Tibial nerve (tissue), 4 donors: ENCODE measurements around the gene PLEKHG2. TPM values are rescaled to one million over a fixed set of nuclear protein-coding genes. Genes with fewer than 3 reads are reported as not detected.

Experiments
- DNase-seq, 2 donors: peaks; one replicate each; pipeline ENCODE4 v3.0.0-alpha.2; 2019; ENCODE audit warnings: low spot score in 2 of 2
- H3K27ac ChIP-seq, 4 donors: fragments of 200-600 bp; sonication (generic) in 3 of 4; one replicate each; pipeline ENCODE4 v1.5.1; 2017 to 2019; ENCODE audit warnings: mild to moderate bottlenecking in 1 of 4
- H3K27me3 ChIP-seq, 2 donors: fragments of 200-600 bp; sonication (generic) in 1 of 2; one replicate each; pipeline versions ENCODE4 v1.5.1 to v1.6.0; 2017 to 2019
- H3K36me3 ChIP-seq, 3 donors: fragments of 200-600 bp; sonication (generic); one replicate each; pipeline ENCODE4 v1.5.1; 2018 to 2019
- H3K4me1 ChIP-seq, 4 donors: fragments of 200-600 bp; sonication (generic) in 3 of 4; one replicate each; pipeline ENCODE4 v1.5.1; 2017 to 2019
- H3K4me3 ChIP-seq, 4 donors: fragments of 200-600 bp; sonication (generic) in 3 of 4; one replicate each; pipeline ENCODE4 v1.5.1; 2017 to 2019; ENCODE audit warnings: mild to moderate bottlenecking in 1 of 4, moderate library complexity in 1 of 4
- H3K9me3 ChIP-seq, 4 donors: fragments of 200-600 bp; sonication (generic) in 3 of 4; one replicate each; pipeline ENCODE4 v1.5.1; 2017 to 2019
- CTCF ChIP-seq, 5 experiments: fragments of 200-600 bp in 3 of 5; fragments of 450-650 bp in 2 of 5; sonication (generic) in 3 of 5; IDR thresholded peaks; one replicate each; pipeline ENCODE4 v1.5.1; 2016 to 2019; ENCODE audit warnings: antibody characterized with exemption in 5 of 5, mild to moderate bottlenecking in 3 of 5, moderate library complexity in 2 of 5
- EP300 ChIP-seq, 2 donors: sonication (generic); formaldehyde crosslinking; IDR thresholded peaks; one replicate each; pipeline ENCODE4 v1.6.1; 2017; ENCODE audit warnings: antibody characterized with exemption in 2 of 2, mild to moderate bottlenecking in 1 of 2
- POLR2A ChIP-seq, 2 donors: fragments of 450-650 bp; IDR thresholded peaks; one replicate each; pipeline ENCODE4 v1.6.1; 2017; ENCODE audit warnings: antibody characterized with exemption in 2 of 2, mild to moderate bottlenecking in 2 of 2, moderate library complexity in 2 of 2
- WGBS, 2 donors: methylation state at CpG; one replicate each; pipeline ENCODE4 v1.1.5; 2018; 5-methylcytosine and 5-hydroxymethylcytosine counted together
- total RNA-seq, 4 donors: library from RNA; depleted of rRNA; stranded (reverse); fragments of >200 nt; gene quantifications; one replicate each; pipeline ENCODE4 v1.1.0, GENCODE V29; 2016

The PLEKHG2 gene
- total RNA-seq, 4 donors from 2014 or later, result 20.1 to 62.1 (median 35.6) TPM

- Histone ChIP-seq H3K4me1 (no peaks in the 10 kb centered on the region), H3K4me3 (no peak overlapping the region), H3K36me3 (peaks cover 7 to 97% (median 49%) of the 10 kb centered on the region in 3 donors), H3K27ac (no peak overlapping the region), H3K9me3 (no peaks in the 10 kb centered on the region), H3K27me3 (no peaks in the 10 kb centered on the region)
- WGBS, 2 donors, result 92 to 96% methylated on average over 7 of the region's 7 CpGs
- TF ChIP-seq EP300 (IDR thresholded peaks at IDR 0.05), result no peak
- TF ChIP-seq CTCF (IDR thresholded peaks at IDR 0.05), result no peak
- TF ChIP-seq POLR2A (IDR thresholded peaks at IDR 0.05), result no peak
- no peak for DNase-seq
Measured at GRCh38 chr19:39467941-39468340, 55.5 kb downstream of the PLEKHG2 start.

- H3K27me3 ChIP-seq, result no peaks in the 10 kb centered on the region
- H3K9me3 ChIP-seq, result no peaks in the 10 kb centered on the region
- no peak for DNase-seq
- no peak overlapping the region for H3K27ac ChIP-seq
- no peaks in the 10 kb centered on the region for H3K4me1 ChIP-seq
- TF ChIP-seq CTCF (IDR thresholded peaks at IDR 0.05) (no peak), EP300 (IDR thresholded peaks at IDR 0.05) (no peak), POLR2A (IDR thresholded peaks at IDR 0.05) (no peak)
- peaks cover 7 to 100% (median 49%) of the 10 kb centered on the region in 3 donors for H3K36me3 ChIP-seq
- H3K4me3 ChIP-seq, result no peak overlapping the region
- 83 to 92% methylated on average over 11 of the region's 11 CpGs for WGBS, 2 donors
Measured at GRCh38 chr19:39469036-39469435, 56.6 kb downstream of the PLEKHG2 start.

DNA sequence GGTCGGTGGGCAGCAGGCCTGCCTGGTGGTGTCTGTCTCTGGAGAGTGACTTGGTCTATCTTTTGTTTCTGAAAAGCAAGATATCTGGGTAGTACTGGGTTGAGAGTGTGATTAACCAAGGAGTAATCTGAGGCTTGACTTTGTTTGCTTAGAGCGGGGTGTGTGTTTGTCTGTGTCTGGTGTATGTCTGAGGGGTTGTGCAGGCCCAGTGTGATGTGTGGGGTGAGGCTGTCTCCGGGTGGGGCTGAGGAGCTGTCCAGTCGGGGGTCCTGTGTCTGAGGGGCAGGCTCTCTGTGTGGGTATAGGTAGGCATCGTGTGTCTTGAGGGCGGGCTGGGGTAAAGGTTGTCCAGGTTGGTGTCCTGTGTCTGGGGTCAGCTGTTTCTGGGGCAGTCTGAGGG lies 57.1 kb downstream of the PLEKHG2 start:
- H3K9me3 ChIP-seq, result no peaks in the 10 kb centered on the region
- TF ChIP-seq CTCF (IDR thresholded peaks at IDR 0.05) (no peak), EP300 (IDR thresholded peaks at IDR 0.05) (no peak), POLR2A (IDR thresholded peaks at IDR 0.05) (no peak)
- peaks cover 7 to 100% (median 49%) of the 10 kb centered on the region in 3 donors for H3K36me3 ChIP-seq
- H3K27me3 ChIP-seq, result no peaks in the 10 kb centered on the region
- DNase-seq, result no peak
- H3K27ac ChIP-seq, result no peak overlapping the region
- no peaks in the 10 kb centered on the region for H3K4me1 ChIP-seq
- no peak overlapping the region for H3K4me3 ChIP-seq
- WGBS, 2 donors, result 90 to 94% methylated on average over 6 of the region's 6 CpGs

GRCh38 chr19:39470724-39471339 lies 58.4 kb downstream of the PLEKHG2 start:
- no peaks in the 10 kb centered on the region for H3K9me3 ChIP-seq
- DNase-seq, result no peak
- no peaks in the 10 kb centered on the region for H3K4me1 ChIP-seq
- H3K36me3 ChIP-seq, result peaks cover 5 to 100% (median 44%) of the 10 kb centered on the region in 3 donors
- H3K27ac ChIP-seq, result no peak overlapping the region
- no peak overlapping the region for H3K4me3 ChIP-seq
- TF ChIP-seq CTCF (IDR thresholded peaks at IDR 0.05), result no peak
- TF ChIP-seq EP300 (IDR thresholded peaks at IDR 0.05), result no peak
- no peak for TF ChIP-seq POLR2A (IDR thresholded peaks at IDR 0.05)
- no peaks in the 10 kb centered on the region for H3K27me3 ChIP-seq
- WGBS, 2 donors, result 85 to 86% methylated on average over 4 to 7 of the region's 7 CpGs

GRCh38 chr19:39471756-39472536 lies 59.5 kb downstream of the PLEKHG2 start:
- no peaks in the 10 kb centered on the region for H3K27me3 ChIP-seq
- DNase-seq, result no peak
- H3K4me1 ChIP-seq, result no peaks in the 10 kb centered on the region
- no peak overlapping the region for H3K27ac ChIP-seq
- WGBS, 2 donors, result 80 to 85% methylated on average over 8 of the region's 8 CpGs
- H3K4me3 ChIP-seq, result no peak overlapping the region
- peaks cover 3 to 100% (median 37%) of the 10 kb centered on the region in 3 donors for H3K36me3 ChIP-seq
- H3K9me3 ChIP-seq, result no peaks in the 10 kb centered on the region
- no peak for TF ChIP-seq POLR2A (IDR thresholded peaks at IDR 0.05)
- no peak for TF ChIP-seq CTCF (IDR thresholded peaks at IDR 0.05)
- no peak for TF ChIP-seq EP300 (IDR thresholded peaks at IDR 0.05)
